ENCODE measurements around the gene TDRD7. TPM values are rescaled to one million over a fixed set of nuclear protein-coding genes. Genes with fewer than 3 reads are reported as not detected.
A peak's percentile ranks its signal among the peaks of the same experiment; 100 is the strongest.

Gene TDRD7
- total RNA-seq, 1 donor from 2014 or later, result 7.6 TPM

DNA sequence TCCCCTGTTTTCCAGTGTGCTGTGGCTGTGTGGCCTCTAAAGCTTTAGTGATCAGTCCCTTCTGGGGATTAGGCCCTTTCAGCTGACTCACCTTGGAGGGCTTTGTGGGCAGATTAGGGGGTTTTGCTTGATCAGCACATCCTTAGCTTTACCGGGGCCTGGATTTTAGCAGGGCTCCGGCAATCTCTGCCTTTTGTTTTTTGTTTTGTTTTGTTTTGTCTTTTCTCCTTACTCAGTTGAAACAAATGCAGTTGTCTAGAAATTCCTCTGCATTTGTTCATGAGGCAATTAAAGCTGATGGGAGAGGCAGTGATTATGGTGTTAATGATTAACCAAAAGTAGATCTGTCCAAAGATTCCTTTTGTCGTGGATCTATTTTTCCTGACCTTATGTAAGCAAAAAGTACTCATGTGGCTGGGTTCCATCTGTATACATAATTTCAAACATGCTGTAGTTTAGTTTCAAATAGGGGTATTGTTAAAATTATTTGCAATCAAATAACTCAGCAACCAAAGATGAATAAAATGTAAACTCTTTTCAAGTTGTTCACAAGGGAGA lies 5.2 kb upstream of the TDRD7 start:
- TF ChIP-seq, protein P1, sequence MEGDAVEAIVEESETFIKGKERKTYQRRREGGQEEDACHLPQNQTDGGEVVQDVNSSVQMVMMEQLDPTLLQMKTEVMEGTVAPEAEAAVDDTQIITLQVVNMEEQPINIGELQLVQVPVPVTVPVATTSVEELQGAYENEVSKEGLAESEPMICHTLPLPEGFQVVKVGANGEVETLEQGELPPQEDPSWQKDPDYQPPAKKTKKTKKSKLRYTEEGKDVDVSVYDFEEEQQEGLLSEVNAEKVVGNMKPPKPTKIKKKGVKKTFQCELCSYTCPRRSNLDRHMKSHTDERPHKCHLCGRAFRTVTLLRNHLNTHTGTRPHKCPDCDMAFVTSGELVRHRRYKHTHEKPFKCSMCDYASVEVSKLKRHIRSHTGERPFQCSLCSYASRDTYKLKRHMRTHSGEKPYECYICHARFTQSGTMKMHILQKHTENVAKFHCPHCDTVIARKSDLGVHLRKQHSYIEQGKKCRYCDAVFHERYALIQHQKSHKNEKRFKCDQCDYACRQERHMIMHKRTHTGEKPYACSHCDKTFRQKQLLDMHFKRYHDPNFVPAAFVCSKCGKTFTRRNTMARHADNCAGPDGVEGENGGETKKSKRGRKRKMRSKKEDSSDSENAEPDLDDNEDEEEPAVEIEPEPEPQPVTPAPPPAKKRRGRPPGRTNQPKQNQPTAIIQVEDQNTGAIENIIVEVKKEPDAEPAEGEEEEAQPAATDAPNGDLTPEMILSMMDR (conservative IDR thresholded peaks at IDR 0.05), result no peak
- H3K4me3 Mint-ChIP-seq, result peak overlapping the region; percentile 15
- H3K36me3 Mint-ChIP-seq, result peaks cover 3% of the 10 kb centered on the region
- H3K27ac Mint-ChIP-seq, result peak overlapping the region; percentile 32
- no peaks in the 10 kb centered on the region for H3K4me1 Mint-ChIP-seq (ENCODE audit: unreplicated experiment)
- peaks cover 5% of the 10 kb centered on the region for H3K9me3 Mint-ChIP-seq
- DNase-seq (ENCODE audit: extremely low spot score, unreplicated experiment), result no peak
- H3K27me3 Mint-ChIP-seq, result peaks cover 38% of the 10 kb centered on the region

DNA sequence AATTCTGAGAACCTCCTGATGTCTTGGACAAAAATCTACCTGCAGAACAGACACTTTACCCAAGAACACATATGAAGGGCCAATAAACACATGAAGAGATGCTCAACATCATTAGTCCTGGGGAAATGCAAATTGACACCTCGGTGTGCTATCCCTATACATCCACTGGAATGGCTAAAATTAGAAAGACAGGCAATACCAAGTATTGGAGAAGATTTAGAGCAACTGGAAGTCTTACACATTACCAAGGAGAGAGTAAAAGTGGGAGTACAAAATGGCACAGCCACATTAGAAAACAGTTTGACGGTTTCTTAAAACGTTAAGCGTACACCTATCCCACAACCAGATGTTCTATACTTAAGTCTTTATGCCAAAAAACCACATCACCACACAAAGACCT lies 3.3 kb upstream of the TDRD7 start:
- no peak for DNase-seq (ENCODE audit: extremely low spot score, unreplicated experiment)
- H3K27me3 Mint-ChIP-seq, result peaks cover 50% of the 10 kb centered on the region
- peaks cover 3% of the 10 kb centered on the region for H3K36me3 Mint-ChIP-seq
- TF ChIP-seq, protein P1 (conservative IDR thresholded peaks at IDR 0.05), result no peak
- H3K4me1 Mint-ChIP-seq (ENCODE audit: unreplicated experiment), result no peaks in the 10 kb centered on the region
- H3K27ac Mint-ChIP-seq, result no peak overlapping the region
- peaks cover 3% of the 10 kb centered on the region for H3K9me3 Mint-ChIP-seq
- H3K4me3 Mint-ChIP-seq, result no peak overlapping the region

DNA sequence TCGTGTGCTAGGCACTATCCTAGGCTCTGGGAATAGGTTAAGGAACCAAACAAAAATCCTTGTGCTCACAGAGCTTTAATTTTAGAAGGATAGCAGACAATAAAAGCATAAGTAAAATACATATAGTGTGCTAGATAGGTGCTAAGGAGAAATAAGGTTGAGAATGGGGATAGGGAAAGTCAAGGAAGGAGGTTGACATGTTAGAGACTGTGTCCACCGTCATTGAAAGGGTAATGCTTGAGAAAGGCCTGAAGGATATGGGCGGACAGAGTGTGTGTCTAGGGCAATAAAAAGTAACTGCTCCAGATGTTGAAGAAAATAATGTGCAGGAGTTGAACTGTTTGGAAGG lies 482 bp upstream of the TDRD7 start:
- Mint-ChIP-seq H3K27me3 (peaks cover 65% of the 10 kb centered on the region), H3K4me1 (ENCODE audit: unreplicated experiment) (no peaks in the 10 kb centered on the region), H3K27ac (peak overlapping the region; percentile 74), H3K9me3 (no peaks in the 10 kb centered on the region), H3K36me3 (peaks cover 3% of the 10 kb centered on the region), H3K4me3 (peak overlapping the region; percentile 93)
- TF ChIP-seq, protein P1 (conservative IDR thresholded peaks at IDR 0.05), result no peak
- DNase-seq (ENCODE audit: extremely low spot score, unreplicated experiment), result no peak

DNA sequence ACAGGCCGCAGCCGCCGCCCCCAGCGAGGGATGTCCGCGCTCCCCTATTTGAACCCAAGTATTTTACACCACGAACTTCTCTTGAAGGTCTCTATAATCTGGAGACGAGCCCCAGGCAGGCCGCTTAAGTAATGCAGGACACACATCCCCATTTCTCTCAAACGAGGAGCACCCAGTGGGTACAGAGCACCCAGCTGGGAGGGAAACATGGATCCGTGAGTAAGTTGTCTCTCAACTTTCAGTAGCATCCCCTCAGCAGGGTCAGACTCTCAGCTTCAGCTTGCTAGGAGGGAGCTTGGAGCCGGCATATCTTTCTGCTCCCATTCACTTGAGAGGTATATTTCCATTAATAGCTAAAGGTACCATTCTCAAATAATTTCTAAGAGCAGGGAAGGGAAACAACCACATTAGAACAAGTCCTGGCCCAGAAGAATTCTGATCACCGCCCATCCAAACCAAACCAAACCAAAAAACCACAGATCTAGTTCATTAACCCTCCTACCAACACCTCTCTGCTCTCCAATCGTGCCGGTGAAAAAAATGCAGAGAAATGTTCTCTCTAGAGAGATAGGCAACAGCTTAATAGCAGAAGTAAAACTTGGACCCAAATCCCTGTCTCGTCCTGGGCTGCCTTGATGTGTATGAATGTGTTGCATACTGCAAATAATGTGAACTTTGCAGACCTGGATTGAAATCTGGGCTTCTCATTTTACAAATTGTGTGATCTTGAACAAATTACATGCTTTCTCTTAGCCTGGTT lies 910 bp downstream of the TDRD7 start:
- no peak for DNase-seq (ENCODE audit: extremely low spot score, unreplicated experiment)
- H3K27ac Mint-ChIP-seq, result peak overlapping the region; percentile 15
- H3K27me3 Mint-ChIP-seq, result peaks cover 63% of the 10 kb centered on the region
- no peaks in the 10 kb centered on the region for H3K4me1 Mint-ChIP-seq (ENCODE audit: unreplicated experiment)
- H3K36me3 Mint-ChIP-seq, result peaks cover 3% of the 10 kb centered on the region
- H3K9me3 Mint-ChIP-seq, result no peaks in the 10 kb centered on the region
- TF ChIP-seq, protein P1 (conservative IDR thresholded peaks at IDR 0.05), result no peak
- peak overlapping the region; percentile 82 for H3K4me3 Mint-ChIP-seq

DNA sequence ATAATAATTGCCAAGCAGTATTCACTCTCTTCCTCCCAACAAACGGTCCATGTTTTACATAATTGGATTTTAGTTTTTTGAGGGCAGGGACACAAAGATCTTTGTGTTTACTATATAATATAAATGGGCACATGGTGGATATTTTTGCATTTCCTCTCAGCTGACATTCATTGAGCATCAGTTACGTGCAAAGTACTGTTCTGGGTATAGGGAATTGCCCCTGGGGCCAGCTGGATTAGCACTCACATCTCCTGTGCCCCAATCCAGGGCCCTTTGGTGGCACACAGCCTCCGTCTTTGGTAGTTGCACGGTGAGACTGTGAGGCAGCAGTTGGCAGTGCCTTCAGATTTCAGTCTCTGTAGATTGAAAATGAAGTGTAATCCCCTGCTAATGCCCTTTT lies 1.6 kb downstream of the TDRD7 start:
- Mint-ChIP-seq H3K4me1 (ENCODE audit: unreplicated experiment) (no peaks in the 10 kb centered on the region), H3K36me3 (peaks cover 3% of the 10 kb centered on the region), H3K27ac (no peak overlapping the region), H3K9me3 (no peaks in the 10 kb centered on the region), H3K4me3 (peak overlapping the region; percentile 82), H3K27me3 (peaks cover 58% of the 10 kb centered on the region)
- DNase-seq (ENCODE audit: extremely low spot score, unreplicated experiment), result no peak
- TF ChIP-seq, protein P1 (conservative IDR thresholded peaks at IDR 0.05), result no peak
